Keratinocyte (primary cell): ENCODE data around the gene UCHL5. TPM values are rescaled to one million over a fixed set of nuclear protein-coding genes. Genes with fewer than 3 reads are reported as not detected.
A peak's percentile ranks its signal among the peaks of the same experiment; 100 is the strongest.

Experiments used
- DNase-seq: peaks from one replicate; pipeline ENCODE4 v3.0.0-alpha.2; 2011; ENCODE audit warnings: low read depth, missing footprints, low spot score
- FAIRE-seq: peaks from 2 replicates; lab custom pipeline; 2011; peaks lifted over from hg19 to GRCh38; lab: Jason Lieb, UNC
- H2AFZ ChIP-seq: 2 replicates; pipeline ENCODE4 v1.6.0; 2012; ENCODE audit warnings: low read length, control low read depth, inconsistent platforms; ENCODE audit not compliant: control insufficient read depth
- H3K27ac ChIP-seq: 2 replicates; pipeline ENCODE4 v1.5.1; 2011; ENCODE audit warnings: low read length; ENCODE audit not compliant: control insufficient read depth, insufficient read depth
- H3K27me3 ChIP-seq: 3 replicates; pipeline ENCODE4 v1.6.0; 2011; ENCODE audit warnings: low read length; ENCODE audit not compliant: control insufficient read depth, insufficient read depth; ENCODE audit errors: extremely low read depth
- H3K36me3 ChIP-seq, 2 experiments: 2 replicates in 1 of 2; 3 replicates in 1 of 2; pipeline ENCODE4 v1.5.1; 2011; ENCODE audit warnings: low read length in 2 of 2, mild to moderate bottlenecking in 1 of 2; ENCODE audit not compliant: control insufficient read depth in 2 of 2, insufficient read depth in 2 of 2; ENCODE audit errors: extremely low read depth in 1 of 2
- H3K4me1 ChIP-seq: 3 replicates; pipeline ENCODE4 v1.5.1; 2011; ENCODE audit warnings: low read length; ENCODE audit not compliant: control insufficient read depth, insufficient read depth; ENCODE audit errors: extremely low read depth
- H3K4me2 ChIP-seq: 3 replicates; pipeline ENCODE4 v1.6.0; 2011; ENCODE audit warnings: low read depth, low read length; ENCODE audit not compliant: control insufficient read depth, insufficient read depth; ENCODE audit errors: extremely low read depth
- H3K4me3 ChIP-seq, 3 experiments: fragments of 200-600 bp in 1 of 3; sonication (generic) in 1 of 3; 2 replicates in 2 of 3; 3 replicates in 1 of 3; pipeline ENCODE4 v1.5.1; 2011 to 2016; ENCODE audit warnings: low read length in 3 of 3, mild to moderate bottlenecking in 3 of 3, control low read depth in 2 of 3, inconsistent platforms in 1 of 3, low read depth in 1 of 3, mixed read lengths in 1 of 3, mixed run types in 1 of 3, moderate library complexity in 1 of 3; ENCODE audit not compliant: control insufficient read depth in 2 of 3, insufficient read depth in 2 of 3; ENCODE audit errors: extremely low read depth in 1 of 3
- H3K79me2 ChIP-seq: 2 replicates; pipeline ENCODE4 v1.6.0; 2012; ENCODE audit warnings: low read length; ENCODE audit not compliant: control insufficient read depth, insufficient read depth
- H3K9ac ChIP-seq: 3 replicates; pipeline ENCODE4 v1.6.0; 2011; ENCODE audit warnings: low read length; ENCODE audit not compliant: control insufficient read depth, insufficient read depth; ENCODE audit errors: extremely low read depth
- H3K9me1 ChIP-seq: 3 replicates; pipeline ENCODE4 v1.6.0; 2011; ENCODE audit warnings: low read length; ENCODE audit not compliant: control insufficient read depth, insufficient read depth; ENCODE audit errors: extremely low read depth
- H3K9me3 ChIP-seq: 2 replicates; pipeline ENCODE4 v1.5.1; 2012; ENCODE audit warnings: low read depth, low read length; ENCODE audit not compliant: control insufficient read depth
- H4K20me1 ChIP-seq: 3 replicates; pipeline ENCODE4 v1.6.0; 2011; ENCODE audit warnings: low read length; ENCODE audit not compliant: control insufficient read depth, insufficient read depth; ENCODE audit errors: extremely low read depth
- CTCF ChIP-seq, 3 experiments: IDR thresholded peaks in 1 of 3; conservative IDR thresholded peaks in 1 of 3; optimal IDR thresholded peaks in 1 of 3; 2 replicates in 2 of 3; 3 replicates in 1 of 3; pipeline versions ENCODE3 to v1.5.1; 2011; ENCODE audit warnings: low read length in 3 of 3, mild to moderate bottlenecking in 3 of 3, moderate library complexity in 2 of 3, control low read depth in 1 of 3, inconsistent platforms in 1 of 3; ENCODE audit not compliant: insufficient read depth in 2 of 3; ENCODE audit errors: extremely low read depth in 1 of 3
- EZH2 ChIP-seq: IDR thresholded peaks from one replicate; pipeline ENCODE4 v1.6.1; 2012; ENCODE audit warnings: inconsistent platforms, mild to moderate bottlenecking, low read length, moderate library complexity
- dilution Hi-C: fragments of 300-500 bp; cut with MboI; formaldehyde crosslinking; loops from one replicate; pipeline ENCODE4 v1.7.0; 2020; ENCODE audit warnings: low sequenced_read_pairs; ENCODE audit not compliant: extremely low pct_ligation_motif_present
- polyA plus RNA-seq, 5 experiments: library from polyadenylated mRNA; depleted of rRNA in 3 of 5; stranded (reverse) in 3 of 5; stranded (forward) in 1 of 5; unstranded in 1 of 5; fragments of >200 nt; gene quantifications; 1 replicate in 1 of 5; 2 replicates in 3 of 5; 3 replicates in 1 of 5; pipeline versions ENCODE4 v1.2.1 to v1.2.3, GENCODE V29; 2011 to 2012; ENCODE audit warnings: missing spikeins in 2 of 5, low read depth in 1 of 5, low replicate concordance in 1 of 5

Gene UCHL5
- polyA plus RNA-seq, 1 donor (not counting 4 experiments of a cell fraction or from before 2014, with no cell fraction given): 53.7 TPM

GRCh38 chr1:193025218-193025617 is 33.9 kb downstream of the UCHL5 start:
- DNase-seq (no peak), FAIRE-seq (no peak)
- H3K9me1 ChIP-seq: no peaks in the 10 kb centered on the region
- peaks cover 1% of the 10 kb centered on the region for H3K79me2 ChIP-seq
- no peak overlapping the region for H2AFZ ChIP-seq
- no peaks in the 10 kb centered on the region for H3K9me3 ChIP-seq
- no peak overlapping the region for H3K4me3 ChIP-seq
- dilution Hi-C loops: no loop called here
- no peaks in the 10 kb centered on the region for H3K4me1 ChIP-seq
- no peak overlapping the region for H3K27ac ChIP-seq
- TF ChIP-seq CTCF (optimal IDR thresholded peaks at IDR 0.05 in 1 of 3, IDR thresholded peaks at IDR 0.05 in 1 of 3, conservative IDR thresholded peaks at IDR 0.05 in 1 of 3; ENCODE audit: extremely low read depth in 1 of 3, insufficient read depth in 2 of 3, low read length in 3 of 3): no peak
- TF ChIP-seq EZH2: no peak
- H3K36me3 ChIP-seq: peaks cover 2 to 6% of the 10 kb centered on the region in 2 experiments
- H4K20me1 ChIP-seq: no peaks in the 10 kb centered on the region
- H3K4me2 ChIP-seq: no peak overlapping the region
- H3K9ac ChIP-seq: no peak overlapping the region
- H3K27me3 ChIP-seq: no peaks in the 10 kb centered on the region

GRCh38 chr1:193019442-193020026 is 39.6 kb downstream of the UCHL5 start:
- Histone ChIP-seq H3K4me2 (no peak overlapping the region), H2AFZ (no peak overlapping the region), H3K36me3 (peaks cover 0 to 1% of the 10 kb centered on the region in 2 experiments), H3K9me1 (no peaks in the 10 kb centered on the region), H4K20me1 (no peaks in the 10 kb centered on the region), H3K79me2 (no peaks in the 10 kb centered on the region), H3K27me3 (no peaks in the 10 kb centered on the region), H3K9me3 (no peaks in the 10 kb centered on the region), H3K4me1 (no peaks in the 10 kb centered on the region), H3K9ac (no peak overlapping the region), H3K27ac (no peak overlapping the region), H3K4me3 (no peak overlapping the region)
- peak; percentile 11 for DNase-seq
- dilution Hi-C loops: loop anchor here (25.0 kb wide), 1 partner anchor 207 kb away; the partner anchor contains the start of gene RGS2
- FAIRE-seq: no peak
- TF ChIP-seq EZH2 (no peak), CTCF (optimal IDR thresholded peaks at IDR 0.05 in 1 of 3, IDR thresholded peaks at IDR 0.05 in 1 of 3, conservative IDR thresholded peaks at IDR 0.05 in 1 of 3; ENCODE audit: extremely low read depth in 1 of 3, insufficient read depth in 2 of 3, low read length in 3 of 3) (peak in 2 of 3 experiments; percentile 22 to 35)
